ENCODE data around the gene TFE3. TPM values are rescaled to one million over a fixed set of nuclear protein-coding genes. Genes with fewer than 3 reads are reported as not detected.

Gene TFE3
- total RNA-seq, 1 experiment from 2014 or later: 59.8 TPM

GRCh38 chrX:49059681-49060085, 16.5 kb upstream of the TFE3 start:
- peaks cover 6% of the 10 kb centered on the region for H3K79me2 ChIP-seq (ENCODE audit: insufficient read depth, low read length)
- no peaks in the 10 kb centered on the region for H4K20me1 ChIP-seq (ENCODE audit: control insufficient read depth, insufficient read depth, insufficient read length)
- no peak overlapping the region; a peak in 1 of 7 replicates for H3K27ac Mint-ChIP-seq
- H3K9ac ChIP-seq (ENCODE audit: extremely low read depth, insufficient read length, low read length): peak overlapping the region; percentile 30
- no peak overlapping the region for H2AK5ac ChIP-seq (ENCODE audit: insufficient read length, low read length)
- H2BK120ac ChIP-seq (ENCODE audit: low read depth, low read length, poor library complexity, severe bottlenecking): no peak overlapping the region
- H2BK20ac ChIP-seq (ENCODE audit: low read depth, low read length, poor library complexity, severe bottlenecking): no peak overlapping the region
- no peaks in the 10 kb centered on the region for H3K27me3 ChIP-seq (ENCODE audit: insufficient read depth, low read length)
- WGBS (ENCODE audit: extremely low coverage, insufficient read length, low lambda C conversion rate): no CpG with 5 or more reads among the region's 10 CpGs
- peaks cover 2% of the 10 kb centered on the region for H3K79me1 ChIP-seq (ENCODE audit: insufficient read depth, low read depth, low read length, poor library complexity, severe bottlenecking)
- no peak overlapping the region for H3K23ac ChIP-seq (ENCODE audit: insufficient read length, low read depth, low read length)
- no peak overlapping the region for H4K91ac ChIP-seq (ENCODE audit: insufficient read length, low read depth, low read length)
- H3K14ac ChIP-seq (ENCODE audit: insufficient read depth, low read length): no peak overlapping the region
- H3K4me3 Mint-ChIP-seq: peak overlapping the region; percentile 74 to 78
- H3K9me3 ChIP-seq (ENCODE audit: control insufficient read depth, low read depth, low read length): no peaks in the 10 kb centered on the region
- H3T11ph ChIP-seq (ENCODE audit: low read length): no peak overlapping the region
- TF ChIP-seq CTCF (conservative IDR thresholded peaks at IDR 0.05): no peak
- H2BK15ac ChIP-seq (ENCODE audit: low read depth, low read length): no peak overlapping the region
- DNase-seq: no peak
- no peak overlapping the region for H3K27ac ChIP-seq (ENCODE audit: insufficient read length, low read depth, low read length)
- H3K4me1 ChIP-seq (ENCODE audit: insufficient read depth, low read length): no peaks in the 10 kb centered on the region; the same call in 1 of the 2 replicates
- H2BK5ac ChIP-seq (ENCODE audit: insufficient read length, low read length): no peak overlapping the region
- no peak overlapping the region for H3K56ac ChIP-seq (ENCODE audit: insufficient read length, low read depth, low read length)
- no peak overlapping the region for H3K18ac ChIP-seq (ENCODE audit: insufficient read length, low read depth, low read length)
- H3K27me3 Mint-ChIP-seq (ENCODE audit: low read depth): no peaks in the 10 kb centered on the region
- no peak overlapping the region for H2AFZ ChIP-seq (ENCODE audit: low read length)
- peaks cover 2% of the 10 kb centered on the region for H3K23me2 ChIP-seq (ENCODE audit: insufficient read length, low read depth, low read length, poor library complexity, severe bottlenecking)
- H3K36me3 Mint-ChIP-seq (ENCODE audit: insufficient read depth in 1 of 3, low read depth in 3 of 3): peaks cover 17 to 36% (median 22%) of the 10 kb centered on the region in 3 experiments
- no peak overlapping the region for H3K4ac ChIP-seq (ENCODE audit: low read depth, low read length)
- no peak overlapping the region for H4K8ac ChIP-seq (replicated peaks; ENCODE audit: insufficient read length, low read depth, low read length)
- peaks cover 8 to 12% of the 10 kb centered on the region in 2 experiments; a peak in 3 of 4 replicates for H3K4me1 Mint-ChIP-seq
- no peak overlapping the region for H4K5ac ChIP-seq (ENCODE audit: insufficient read length, low read depth, low read length)
- H3K4me2 ChIP-seq (ENCODE audit: insufficient read depth, insufficient read length, low read length): peak overlapping the region; percentile 87
- peaks cover 72 to 89% of the 10 kb centered on the region in 2 experiments for H3K9me3 Mint-ChIP-seq
- H2BK12ac ChIP-seq (ENCODE audit: insufficient read length, low read depth, low read length): no peak overlapping the region

Data from H9 (cell line).